HG03103 (cell line): Measurements from ENCODE around the gene GATAD2A.
"Not testable (repeated sequence)": the region's sequence is repeated elsewhere in the genome, so short reads cannot be mapped to it uniquely, and the experiment has no call there.

Experiments used
- ATAC-seq: cut with Tn5 transposase; IDR thresholded peaks from one replicate; pipeline ENCODE4 v1.9.1; 2021; ENCODE audit warnings: low read depth; ENCODE audit not compliant: unreplicated experiment

GATAD2A gene

DNA sequence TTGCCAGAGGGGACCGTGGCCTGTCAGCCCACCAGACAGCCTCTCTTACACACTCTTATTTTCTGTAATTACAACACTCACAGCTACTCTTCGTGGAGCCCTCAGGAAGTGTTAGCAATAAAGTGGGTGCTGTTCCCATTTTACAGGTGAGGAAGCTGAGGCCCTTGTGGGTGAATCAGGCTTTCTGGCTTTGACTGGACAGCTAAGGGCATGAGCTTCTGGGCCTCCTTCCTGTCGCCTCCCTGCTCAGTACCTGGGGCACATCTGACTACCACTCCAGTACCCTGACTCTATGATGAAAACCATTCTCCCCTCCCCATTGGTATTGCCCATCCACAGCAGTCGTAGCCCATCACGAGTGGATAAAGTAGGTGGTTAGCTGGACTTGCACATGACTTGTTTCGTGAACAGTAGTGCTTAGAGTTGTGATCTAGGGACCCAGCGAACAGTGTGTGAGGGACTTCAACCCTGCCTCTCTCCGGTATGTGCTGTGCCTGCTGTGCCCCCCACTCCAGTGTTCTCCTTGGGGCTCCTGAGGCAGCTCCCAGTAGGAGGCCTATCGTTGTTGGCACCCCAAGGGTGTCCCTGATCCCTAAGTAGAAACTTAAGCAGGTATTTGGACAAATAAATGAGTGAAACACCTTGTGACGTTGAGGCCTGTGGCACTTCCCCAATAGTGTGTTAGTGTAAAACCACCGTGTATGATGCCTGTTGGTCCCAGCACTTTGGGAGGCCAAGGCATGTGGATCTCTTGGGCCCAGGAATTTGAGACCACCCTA is 38.6 kb downstream of the GATAD2A start:
- ATAC-seq = no peak

DNA sequence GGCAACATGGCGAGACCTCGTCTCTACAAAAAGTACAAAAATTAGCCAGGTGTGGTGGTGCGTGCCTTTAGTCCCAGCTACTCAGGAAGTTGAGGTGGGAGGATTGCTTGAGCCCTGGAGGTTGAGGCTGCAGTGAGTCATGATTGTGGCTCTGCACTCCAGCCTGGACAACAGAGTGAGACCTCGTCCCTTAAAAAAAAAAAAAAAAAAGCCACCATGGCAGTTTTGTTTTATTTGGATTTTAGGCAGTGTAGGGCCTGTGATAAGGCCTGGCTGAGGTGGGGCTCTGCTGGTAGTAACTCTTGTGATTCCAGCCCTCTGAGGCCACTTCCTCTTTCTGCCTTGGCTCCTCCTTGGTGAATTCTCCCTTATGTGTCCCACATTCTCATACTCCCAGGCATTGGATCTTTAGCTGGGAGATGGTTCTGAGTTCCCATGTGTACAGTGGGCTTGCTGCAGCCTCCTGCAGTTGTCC is 39.2 kb downstream of the GATAD2A start:
- ATAC-seq = no peak

DNA sequence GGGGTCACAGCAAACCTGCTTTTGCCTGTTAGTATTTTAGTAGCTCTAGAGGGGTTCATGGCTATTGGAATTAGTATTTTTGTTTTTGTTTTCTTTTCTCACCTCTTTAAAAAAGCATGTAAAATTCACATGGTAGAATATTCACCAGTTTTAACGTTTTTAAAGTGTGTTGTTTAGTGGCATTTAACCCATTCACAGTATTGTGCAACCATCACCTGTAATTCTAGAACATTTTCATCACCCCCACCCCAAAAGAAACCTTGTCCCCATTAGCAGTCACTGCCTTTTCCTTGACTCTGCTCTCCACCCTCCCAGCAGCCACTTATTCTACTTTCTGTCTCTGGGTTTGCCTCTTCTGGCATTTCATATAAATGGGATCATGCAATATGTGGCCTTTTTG is 39.8 kb downstream of the GATAD2A start:
- ATAC-seq = no peak

DNA sequence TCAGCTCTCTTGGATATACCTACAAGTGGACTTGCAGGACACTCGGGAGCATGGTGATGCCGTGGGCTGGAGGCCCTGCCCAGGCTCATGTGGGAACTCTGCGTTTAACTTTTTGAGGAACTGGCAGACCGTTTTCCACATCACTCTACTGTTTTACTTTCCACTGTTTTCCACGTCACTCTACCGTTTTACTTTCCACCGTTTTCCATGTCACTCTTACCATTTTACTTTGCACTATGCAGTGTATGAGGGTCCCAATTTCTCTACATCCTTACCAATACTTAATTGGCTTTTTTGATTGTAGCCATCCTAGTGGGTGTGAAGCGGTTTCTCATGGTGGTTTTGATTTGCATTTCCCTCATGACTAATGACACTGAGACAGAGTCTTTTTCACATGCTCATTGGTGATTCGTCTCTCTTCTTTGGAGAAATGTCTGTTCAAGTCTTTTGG is 40.5 kb downstream of the GATAD2A start:
- no peak for ATAC-seq

DNA sequence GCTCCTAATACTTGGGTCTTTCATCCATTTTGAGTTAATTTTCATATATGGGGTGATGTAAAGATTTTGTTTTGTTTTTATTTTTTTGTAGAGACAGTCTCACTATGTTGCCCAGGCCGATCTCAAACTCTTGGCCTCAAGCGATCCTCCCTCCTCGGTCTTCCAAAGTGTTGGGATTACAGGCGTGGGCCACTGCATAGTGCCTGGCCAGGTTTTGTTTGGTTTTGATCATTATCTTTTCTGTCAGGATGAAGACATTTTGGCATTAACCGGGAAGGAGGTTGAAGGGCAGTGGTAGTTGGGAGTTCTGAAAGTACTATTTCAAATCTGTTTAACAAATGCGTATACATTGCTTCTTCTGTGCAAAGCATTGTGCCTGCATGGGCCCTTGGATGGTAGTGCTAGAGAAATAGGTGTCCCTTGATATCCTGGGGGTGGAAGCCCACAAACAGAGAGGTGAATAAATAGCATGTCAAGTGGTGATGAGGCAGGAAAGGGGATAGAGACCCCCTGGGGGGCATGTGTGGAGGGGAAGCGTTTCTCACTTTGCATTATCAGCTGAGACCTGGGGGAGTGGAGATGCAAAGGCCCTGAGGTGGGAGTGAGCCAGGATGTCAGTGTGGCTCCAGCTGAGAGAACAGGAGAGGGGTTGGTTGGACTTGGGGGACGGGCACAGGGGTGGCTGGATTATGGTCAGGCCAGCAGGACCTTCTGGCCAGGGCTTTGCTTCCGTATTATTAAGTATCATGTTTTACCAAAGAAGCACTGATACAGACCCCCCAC is 41.4 kb downstream of the GATAD2A start:
- no peak for ATAC-seq

DNA sequence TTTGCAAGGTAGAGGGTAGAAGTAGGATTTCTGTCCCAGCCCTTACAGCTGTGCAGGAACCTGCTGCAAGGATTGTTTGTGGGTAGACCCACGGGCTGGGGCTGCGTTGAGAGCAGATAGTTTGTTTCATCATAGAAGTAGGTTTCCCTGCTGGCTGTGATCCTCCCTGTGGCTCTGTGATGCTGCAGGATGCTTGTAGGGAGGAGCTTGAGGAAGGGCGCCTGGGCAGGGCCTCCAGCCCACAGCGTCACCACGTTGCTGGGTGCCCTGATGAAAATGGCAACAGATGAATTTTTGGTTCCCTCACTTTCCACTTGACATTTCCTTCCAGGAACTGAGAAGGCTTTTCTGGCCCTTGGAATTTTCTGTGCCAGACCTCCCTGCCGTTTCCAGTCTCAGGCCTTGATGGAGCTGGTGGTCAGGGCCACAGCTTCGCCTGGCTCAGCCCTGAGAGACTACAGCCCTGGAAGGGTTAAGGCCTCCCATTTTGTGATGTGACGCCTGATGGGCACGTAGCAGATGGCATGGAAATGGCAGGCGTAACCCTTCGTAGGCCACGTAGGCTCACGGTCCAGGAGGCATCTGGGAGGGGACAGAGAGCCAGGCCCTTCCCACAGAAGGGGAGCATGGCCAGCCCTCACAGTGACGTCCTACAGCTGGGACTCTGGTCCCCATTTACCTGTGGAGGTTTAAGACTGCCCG is 42.2 kb downstream of the GATAD2A start:
- no peak for ATAC-seq

DNA sequence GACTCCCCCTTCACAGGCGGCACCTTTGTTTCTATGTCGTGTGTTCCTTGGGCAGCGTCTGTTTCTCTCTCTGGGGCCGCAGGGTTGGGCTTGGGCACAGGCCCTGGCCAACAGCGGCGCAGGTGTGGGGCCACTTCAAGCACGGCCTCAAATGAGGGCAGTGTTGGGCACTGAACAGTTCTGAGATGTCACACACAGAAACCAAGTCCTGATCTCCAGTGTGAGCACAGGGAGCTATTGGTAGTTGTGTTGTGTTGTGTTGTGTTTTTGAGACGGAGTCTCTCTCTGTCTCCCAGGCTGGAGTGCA is 42.7 kb downstream of the GATAD2A start:
- no peak for ATAC-seq

DNA sequence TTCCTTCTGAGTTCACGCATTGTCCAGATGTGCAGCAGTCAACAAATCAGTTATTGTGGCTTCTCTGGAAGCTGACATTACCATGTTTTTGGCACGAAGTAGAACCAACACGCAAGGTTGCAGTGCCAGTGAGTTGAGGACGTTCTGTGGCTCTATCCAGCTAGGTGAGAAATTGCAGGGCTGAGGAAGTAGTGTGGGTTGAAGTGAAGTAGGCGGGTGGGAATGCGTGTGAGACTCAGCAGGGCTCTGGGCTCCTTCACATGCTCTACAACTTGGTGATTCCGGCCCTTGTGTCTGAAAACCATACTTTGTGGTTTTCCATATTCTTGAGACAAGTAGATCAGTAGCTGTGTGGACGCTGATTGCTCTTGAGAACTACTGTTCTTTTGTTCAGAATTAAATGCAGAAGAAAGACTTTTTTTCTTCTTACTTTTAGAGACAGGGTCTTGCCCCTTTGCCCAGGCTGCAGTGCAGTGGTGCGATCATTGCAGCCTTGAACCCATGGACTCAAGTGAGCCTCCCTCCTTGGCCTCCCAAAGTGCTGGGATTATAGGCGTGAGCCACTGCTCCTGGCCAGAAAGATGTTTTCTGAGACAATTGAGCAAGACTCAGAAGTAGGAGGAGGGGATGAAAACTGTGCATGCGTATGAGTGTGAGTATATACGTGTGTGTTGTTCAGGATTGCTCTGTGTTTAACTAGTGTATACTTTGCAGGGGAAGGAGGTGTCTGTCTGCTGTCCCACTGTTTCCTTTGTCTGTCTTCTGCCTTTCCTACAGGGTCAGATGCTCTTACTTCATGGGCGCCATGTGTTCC is 46.2 kb downstream of the GATAD2A start:
- ATAC-seq = no peak

DNA sequence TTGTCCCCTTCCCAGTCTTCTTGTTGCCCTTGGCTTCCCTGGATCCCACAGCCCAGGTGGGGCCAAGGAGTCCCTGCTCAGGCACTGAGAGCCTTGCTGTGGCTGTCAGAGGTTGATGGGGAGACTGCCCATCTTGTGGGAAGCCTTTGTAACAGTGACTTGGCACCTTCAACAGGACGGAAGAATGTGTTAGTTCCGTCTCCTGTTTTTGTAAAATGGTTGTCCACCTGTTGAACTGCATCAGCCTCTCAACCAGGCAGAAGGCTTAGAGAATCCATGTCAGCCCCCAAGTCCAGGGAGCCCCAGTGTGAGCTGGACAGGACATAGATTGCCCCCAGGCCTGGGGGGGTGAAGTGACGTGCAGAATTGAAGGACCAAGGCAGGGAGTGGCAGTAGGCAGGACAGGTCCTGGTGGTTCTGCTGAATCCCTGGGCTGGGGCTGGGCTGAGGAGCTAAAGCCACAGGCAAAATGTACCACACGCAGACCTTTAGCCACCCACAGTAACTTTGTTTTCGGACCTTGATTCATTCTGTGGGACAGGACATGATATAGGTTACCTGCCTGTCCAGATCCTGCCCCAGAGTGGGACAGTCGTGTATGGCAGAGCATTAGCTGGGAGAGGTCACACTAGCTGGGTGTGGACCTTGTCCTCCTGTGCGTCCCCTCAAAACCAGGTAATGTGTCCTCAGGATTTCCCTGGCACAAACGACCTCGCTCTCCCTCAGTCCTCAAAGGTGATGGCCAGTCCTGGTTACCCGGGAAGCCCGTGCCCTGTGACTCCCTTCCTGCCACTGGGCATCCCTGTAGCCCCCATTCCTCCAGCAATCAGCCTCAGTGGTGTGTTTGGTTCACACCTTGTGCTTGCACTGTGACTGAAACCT is 47.0 kb downstream of the GATAD2A start:
- no peak for ATAC-seq

DNA sequence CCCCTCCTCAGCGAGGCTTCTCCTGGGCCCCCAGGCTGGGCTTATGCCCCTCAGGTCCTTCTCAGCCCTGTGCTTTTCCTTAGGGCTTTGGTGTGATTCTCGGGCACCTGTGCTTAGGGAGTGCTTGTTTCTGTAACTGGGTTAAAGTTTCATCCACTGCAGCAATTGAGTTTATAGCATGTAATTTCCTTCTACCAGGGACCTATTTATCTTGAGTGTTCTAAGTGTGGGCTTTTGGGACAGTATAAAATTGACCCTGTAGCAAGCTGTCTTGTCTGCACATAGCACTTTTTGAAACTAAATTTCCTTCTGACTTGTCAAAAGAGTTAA is 47.6 kb downstream of the GATAD2A start:
- no peak for ATAC-seq

DNA sequence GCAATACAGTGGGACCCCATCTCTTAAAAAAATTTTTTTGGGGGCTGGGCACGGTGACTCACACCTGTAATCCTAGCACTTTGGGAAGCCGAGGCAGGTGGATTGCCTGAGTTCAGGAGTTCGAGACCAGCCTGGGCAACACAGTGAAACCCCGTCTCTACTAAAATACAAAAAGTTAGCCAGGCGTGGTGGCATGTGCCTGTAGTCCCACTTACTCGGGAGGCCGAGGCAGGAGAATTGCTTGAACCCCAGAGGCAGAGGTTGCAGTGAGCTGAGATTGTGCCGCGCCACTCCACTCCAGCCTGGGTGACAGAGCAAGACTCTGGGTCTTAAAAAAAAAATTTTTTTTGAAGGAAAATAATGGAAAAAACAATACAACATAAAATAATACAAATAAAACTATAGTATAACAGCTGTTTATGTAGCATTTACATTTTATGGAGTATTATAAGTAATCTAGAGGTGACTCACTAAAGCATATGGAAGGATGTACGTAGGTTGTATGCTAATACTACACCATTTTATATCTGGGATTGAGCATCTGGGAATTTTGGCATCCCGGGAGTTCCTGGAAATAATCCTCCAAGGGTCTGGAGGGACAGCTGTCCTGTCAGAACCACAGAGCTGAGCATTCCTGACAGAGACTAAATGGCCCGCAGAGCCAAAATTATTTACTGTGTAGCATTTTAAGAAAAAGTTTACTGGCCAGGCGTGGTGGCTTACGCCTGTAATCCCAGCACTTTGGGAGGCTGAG is 49.9 kb downstream of the GATAD2A start:
- not testable (repeated sequence) for ATAC-seq

DNA sequence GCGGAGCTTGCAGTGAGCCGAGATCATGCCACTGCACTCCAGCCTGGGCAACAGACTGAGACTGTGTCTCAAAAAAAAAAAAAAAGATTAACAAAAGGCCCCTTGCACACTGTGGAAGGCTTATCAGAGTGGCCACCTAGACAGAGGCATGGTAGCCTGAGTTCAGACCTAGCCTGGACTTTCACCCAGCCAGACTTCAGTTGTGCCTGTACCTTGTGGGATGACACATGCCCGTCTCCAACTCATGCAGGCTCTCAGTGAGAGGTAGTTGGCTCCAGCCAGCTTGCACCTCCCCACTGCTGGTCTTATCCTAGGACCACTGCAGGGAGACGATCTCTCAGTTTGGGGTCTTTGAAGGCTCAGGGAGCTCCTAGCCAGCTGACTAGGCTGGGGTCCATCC is 52.2 kb downstream of the GATAD2A start:
- no peak for ATAC-seq

DNA sequence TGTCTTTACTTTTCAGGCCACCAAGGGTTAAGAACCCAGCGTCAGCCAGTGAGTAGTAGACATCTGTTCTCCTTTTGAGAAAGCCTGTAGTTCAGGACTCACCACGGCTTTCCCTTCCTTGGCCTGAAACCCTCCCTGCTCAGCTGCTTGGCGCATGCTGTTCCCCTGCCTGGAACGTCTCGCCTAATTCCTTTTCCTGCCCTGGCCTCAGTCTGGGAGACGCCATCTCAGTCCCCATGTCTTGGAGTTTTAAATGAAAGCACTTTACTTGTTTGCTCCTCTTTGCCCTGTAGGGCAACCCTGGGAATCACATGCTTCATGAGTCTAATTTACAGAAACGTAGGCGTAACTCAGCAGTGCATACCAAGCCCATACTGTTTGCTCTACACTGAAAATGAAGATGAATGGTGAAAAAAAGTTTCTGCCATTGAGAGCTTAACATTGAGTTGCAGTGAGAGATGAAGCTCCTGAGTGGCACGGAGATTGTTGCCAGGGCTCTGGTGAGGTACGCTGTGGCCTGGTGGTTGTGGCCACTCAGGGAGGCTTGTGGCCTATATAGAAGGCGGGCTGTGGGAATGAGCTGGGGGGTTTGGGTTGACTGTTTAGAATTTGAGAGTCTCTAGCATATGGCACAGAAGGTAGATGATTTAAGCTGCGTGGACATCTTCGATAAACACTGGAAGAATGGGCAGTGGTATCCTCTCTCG is 52.8 kb downstream of the GATAD2A start:
- ATAC-seq = no peak

DNA sequence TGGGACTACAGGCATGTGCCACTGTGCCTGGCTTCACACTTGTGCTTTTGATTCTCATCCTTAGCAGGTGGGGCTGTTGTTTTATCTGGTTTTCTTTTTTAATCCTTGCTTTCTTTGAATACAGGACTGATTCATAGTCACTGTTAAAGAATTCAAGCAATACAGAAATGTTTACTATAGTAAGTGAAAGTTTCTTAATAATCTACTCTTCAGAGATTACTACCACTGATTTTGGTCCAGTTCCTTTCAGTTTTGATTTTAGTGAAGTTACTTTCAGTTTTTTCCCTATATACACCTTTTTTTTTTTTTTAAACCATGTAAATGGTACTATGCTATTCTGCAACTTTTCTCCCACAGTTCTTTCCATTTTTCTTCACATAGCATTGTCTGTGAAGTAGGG is 53.6 kb downstream of the GATAD2A start:
- ATAC-seq = no peak

DNA sequence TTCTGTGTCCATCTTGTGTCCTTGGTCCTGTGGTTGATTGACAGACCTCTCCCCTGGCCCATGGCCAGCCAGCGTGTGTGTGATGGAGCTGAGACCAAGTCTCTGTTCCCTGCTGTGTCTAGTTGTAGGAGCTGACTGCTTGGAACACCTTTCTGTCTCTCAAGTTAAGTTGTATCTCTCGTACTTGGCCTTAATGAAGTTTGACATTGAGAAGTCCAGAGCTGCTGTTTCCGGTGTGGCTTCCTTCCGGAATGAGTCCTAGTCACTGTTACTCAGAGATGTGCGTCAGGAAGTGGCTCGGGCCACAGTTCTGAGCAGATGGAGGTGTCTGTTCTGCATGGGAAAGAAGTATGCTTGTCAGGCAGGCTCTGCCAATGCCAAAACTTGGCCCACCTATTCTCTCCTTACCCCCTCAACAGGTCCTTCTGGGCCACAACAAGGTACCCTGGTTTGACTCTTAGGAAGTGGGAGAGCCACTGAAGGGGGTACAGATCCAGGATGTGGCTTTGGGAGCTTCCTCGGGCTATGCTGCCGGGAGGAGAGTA is 54.3 kb downstream of the GATAD2A start:
- ATAC-seq = no peak

DNA sequence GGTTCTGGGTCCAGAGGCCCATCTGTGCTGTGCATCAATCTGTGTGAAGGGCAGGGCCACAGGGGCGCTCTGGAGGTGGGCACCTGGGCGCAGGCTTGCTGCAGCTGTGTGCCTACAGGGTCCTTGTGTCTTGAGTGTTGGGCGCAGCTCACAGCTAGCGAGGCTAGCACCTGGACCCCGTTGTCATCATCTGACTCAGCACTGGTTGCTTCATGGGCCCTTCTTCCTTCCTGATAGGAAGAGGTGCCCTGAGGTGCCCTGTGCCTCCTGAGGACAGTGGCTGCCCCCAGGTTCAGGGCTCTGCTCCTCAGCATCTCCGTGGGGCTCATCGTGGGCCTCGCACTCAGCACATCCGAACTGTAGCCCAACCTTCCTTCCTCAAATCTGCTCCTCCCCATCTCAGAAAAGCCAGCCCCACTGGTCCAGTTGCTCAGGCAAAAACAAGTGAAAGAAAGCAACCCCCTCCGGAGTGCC is 54.8 kb downstream of the GATAD2A start:
- no peak for ATAC-seq

DNA sequence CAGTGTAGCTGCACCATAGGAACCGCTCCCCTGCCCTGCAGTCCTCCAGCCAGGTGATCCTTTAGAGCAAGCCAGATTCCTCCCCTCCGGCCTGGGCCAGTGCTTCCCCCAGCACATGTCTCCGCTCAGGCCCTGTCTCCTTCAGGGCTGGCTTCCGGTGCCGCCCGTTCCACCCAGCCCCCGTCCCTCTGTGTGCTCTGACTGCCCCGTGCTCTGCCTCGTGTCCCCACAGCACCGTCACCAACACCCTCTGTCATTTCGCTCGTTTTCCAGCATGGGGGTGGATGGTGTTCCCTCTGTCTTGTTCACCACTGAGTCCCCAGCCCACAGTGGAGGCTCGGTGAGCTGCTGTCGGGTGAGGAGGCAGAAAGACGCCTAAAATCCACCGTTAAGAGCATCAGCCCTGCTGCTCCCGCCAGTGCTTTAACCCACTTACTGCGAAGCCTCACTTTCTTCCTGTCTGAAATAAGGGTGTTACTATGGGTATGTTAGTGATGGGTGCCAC is 55.3 kb downstream of the GATAD2A start:
- no peak for ATAC-seq

DNA sequence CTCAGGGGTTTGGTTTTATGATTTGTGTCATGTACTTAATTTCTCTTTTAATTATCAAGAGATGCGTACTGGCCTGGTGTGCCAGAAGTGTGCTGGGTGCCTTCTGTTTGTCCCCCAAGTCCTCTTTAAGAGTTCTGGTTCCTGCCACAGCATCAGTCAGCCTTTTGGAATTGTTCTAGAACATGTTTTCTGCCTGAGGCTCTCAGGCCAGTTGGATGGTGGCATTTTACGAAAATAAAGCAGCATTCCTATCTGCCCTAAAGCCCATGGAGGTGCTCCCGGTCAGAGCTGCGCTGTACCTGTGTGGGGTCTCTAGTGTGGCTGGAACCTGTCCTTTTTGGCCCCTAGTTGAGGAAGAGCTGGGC is 55.8 kb downstream of the GATAD2A start:
- no peak for ATAC-seq
